ENCODE results near the gene TUBB4B.

The TUBB4B gene

DNA sequence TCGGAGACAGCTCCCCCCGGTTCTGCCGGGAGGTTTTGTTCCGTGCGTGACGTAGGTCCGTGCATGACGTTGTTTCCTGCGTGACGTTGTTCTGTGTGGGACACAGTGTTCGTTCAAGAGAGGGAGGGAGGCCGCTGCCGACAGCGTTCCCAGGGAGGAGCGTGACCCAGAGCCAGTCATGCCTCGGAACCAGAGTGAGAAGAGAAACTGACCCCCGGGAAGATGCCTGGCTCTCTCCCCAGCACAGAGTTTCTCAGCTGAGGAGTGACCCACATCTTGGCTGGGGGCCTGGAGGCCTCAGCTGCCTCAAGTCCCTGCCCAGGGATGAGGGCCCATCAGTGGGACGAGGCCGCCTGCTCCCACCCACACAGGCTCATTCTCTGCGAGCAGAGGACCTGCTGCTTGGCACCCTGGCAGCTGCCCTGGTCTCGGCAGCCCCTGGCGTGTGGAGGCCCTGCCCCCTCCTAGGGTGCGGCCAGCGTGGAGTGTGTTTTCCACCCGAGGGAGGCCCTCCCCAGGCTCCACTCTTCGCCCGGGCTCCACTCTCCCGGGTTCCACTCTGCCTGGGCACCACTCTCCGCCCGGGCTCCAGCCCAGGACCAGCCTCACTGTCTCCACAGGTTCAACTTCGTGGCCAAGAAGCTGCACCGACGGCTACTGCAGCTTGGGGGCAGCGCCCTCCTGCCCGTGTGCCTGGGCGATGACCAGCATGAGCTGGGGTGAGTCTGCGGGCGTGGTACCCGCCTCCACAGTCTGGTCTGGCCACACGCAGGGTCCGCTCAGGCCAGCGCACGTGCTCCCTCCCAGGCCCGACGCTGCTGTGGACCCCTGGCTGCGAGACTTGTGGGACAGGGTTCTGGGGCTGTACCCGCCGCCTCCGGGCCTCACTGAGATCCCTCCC, 27.7 kb upstream of the TUBB4B start:
- FAIRE-seq = no peak

- no peak for FAIRE-seq
Observed at GRCh38 chr9:137214620-137215019, 26.5 kb upstream of the TUBB4B start.

DNA sequence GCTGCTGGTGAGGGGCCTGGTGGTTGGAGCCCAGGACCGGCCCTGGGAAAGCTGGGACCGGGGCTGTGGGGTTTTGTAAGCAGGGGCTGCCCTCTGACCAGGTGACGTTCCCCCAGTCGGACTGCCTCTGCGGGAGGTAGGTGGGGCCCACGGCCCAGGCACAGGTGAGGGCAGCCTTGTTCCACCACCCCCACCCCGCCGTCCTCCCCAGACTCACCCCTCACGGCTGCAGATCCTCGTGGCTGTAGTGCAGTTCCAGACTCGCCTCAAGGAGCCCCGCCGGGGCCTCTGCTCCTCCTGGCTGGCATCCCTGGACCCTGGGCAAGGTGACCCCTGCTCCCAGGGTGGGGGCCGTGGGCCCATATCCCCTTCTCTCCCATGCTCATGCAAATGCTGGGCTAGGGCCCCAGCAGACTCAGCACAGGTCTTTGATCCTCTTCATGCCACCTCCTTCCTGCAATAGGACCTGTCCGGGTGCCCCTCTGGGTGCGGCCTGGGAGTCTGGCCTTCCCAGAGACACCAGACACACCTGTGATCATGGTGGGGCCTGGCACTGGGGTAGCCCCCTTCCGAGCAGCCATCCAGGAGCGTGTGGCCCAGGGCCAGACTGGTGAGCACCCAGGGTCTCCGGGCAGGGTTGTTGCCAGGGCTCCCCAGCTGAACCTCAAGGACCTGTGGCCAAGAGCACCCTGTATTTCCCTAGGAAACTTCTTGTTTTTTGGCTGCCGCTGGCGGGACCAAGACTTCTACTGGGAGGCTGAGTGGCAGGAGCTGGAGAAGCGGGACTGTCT, 25.7 kb upstream of the TUBB4B start:
- FAIRE-seq = no peak

DNA sequence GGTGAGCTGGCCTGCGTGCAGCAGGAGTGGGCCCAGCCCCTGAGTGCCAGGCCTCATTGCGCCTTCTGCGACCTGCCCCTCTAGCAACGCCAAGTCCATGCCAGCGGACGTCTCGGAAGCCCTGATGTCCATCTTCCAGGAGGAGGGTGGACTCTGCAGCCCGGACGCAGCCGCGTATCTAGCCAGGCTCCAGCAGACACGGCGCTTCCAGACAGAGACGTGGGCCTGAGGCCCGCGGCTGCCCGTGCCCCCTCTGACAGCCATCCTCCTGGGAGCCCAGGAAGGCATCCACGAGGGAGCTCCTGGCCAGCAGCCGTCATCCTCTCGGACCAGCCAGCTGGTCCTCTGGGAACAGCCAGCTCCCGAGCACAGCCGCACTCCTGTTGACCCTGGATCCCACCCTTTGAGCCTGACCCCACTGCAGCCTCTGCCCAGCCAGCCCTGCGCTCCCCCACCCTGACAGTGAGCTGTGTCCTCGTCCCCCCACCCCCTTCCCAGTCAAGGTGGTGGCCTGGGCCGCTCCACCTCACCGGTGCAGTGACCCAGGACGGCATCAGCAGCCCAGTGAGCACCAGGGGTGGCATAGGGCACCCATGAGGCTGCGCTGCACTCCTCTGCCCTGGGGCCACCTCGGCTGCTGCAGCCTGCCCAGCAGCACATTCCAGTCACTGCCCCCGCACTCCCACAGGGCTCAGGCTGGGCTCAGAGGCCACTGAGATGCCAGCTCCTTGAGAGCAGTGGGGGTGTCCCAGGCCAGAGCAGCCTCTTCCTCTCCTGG, 24.7 kb upstream of the TUBB4B start:
- FAIRE-seq = no peak

GRCh38 chr9:137217276-137218211, 23.5 kb upstream of the TUBB4B start:
- peak; percentile 87 for FAIRE-seq

DNA sequence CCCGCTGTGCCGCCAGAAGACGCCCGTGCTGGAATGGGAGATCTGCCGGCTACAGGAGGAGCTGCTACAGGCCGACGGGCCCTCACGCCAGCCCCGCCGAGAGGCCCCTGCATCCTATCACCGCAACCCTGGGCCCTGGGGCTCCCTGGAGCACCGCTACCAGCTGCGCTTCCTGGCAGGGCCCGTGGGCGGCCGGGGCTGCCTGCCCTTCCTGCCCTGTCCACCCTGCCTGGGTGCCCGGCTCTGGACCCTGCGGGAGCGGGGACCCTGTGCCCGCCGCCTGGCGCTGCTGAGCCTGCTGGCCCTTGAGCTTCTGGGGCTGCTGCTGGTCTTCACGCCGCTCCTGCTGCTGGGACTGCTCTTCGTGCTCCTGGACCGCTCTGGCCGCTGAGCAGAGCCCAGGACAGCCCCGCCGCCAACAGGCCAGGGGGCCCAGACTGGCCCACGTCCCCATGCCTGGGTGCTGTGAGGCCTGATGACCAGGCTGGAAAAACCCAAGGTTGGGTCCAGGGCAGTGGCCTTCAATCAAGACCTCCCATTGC, 22.8 kb upstream of the TUBB4B start:
- no peak for FAIRE-seq

GRCh38 chr9:137218754-137219271, 22.3 kb upstream of the TUBB4B start:
- no peak for FAIRE-seq

DNA sequence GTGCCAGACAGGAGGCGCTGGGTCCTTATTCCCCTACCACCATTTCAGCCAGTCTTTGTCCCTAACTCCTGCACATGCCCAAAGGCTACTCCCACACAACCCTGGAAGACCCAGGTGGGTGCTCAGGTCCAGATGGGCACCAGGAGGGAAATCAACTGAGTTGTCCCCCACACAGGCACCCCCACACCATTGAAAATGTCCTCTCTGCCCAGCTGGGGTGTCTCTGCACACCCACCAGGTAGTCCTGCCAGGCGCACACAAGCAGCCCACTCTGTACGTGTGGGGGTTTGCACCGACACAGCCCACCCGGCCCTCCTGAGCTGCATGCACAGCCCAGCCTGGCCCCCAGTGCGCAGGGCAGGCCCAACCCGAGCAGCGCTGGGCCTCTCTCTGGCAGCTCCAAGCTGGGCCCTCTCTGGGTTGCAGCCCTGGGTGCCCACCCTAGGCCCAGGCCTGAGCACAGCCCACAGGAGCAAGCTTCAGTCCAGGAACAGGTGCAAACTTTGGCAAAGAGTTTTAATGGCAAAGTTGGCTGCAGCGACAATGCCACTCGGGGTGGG, 21.2 kb upstream of the TUBB4B start:
- FAIRE-seq = no peak

- no peak for FAIRE-seq
Observed at GRCh38 chr9:137220317-137221094, 20.6 kb upstream of the TUBB4B start.

- no peak for FAIRE-seq
Observed at GRCh38 chr9:137221095-137221505, 20.0 kb upstream of the TUBB4B start.

DNA sequence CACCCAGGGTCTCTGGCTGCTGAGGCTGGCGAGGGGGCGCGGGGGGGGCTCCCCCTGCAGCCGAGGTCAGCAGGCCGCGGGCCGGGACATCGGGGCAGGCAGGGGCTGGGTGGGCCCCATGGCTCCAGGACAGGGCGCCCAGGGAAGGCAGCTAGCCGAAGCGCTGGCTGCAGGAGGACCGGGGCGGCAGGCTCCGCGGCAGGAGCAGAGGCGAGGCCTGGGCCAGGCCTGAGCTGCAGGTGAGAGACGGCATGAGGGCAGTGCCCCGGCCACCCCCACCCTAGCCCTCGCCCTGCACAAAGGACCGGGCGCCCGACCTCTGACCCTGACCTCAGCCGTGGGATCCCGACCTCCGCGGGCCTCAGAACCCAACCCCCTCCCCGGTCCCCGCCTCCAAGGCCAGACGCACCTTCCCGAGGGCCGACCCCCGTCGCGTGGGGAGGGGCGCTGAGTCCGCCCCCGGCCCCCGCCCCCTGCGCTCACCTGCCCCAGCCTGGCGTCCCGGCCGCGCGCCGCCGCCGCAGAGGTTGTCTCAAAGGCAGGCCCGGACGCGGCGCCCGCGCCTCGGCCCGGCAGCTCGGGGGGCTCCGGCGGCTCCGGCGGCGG, 19.5 kb upstream of the TUBB4B start:
- no peak for FAIRE-seq

DNA sequence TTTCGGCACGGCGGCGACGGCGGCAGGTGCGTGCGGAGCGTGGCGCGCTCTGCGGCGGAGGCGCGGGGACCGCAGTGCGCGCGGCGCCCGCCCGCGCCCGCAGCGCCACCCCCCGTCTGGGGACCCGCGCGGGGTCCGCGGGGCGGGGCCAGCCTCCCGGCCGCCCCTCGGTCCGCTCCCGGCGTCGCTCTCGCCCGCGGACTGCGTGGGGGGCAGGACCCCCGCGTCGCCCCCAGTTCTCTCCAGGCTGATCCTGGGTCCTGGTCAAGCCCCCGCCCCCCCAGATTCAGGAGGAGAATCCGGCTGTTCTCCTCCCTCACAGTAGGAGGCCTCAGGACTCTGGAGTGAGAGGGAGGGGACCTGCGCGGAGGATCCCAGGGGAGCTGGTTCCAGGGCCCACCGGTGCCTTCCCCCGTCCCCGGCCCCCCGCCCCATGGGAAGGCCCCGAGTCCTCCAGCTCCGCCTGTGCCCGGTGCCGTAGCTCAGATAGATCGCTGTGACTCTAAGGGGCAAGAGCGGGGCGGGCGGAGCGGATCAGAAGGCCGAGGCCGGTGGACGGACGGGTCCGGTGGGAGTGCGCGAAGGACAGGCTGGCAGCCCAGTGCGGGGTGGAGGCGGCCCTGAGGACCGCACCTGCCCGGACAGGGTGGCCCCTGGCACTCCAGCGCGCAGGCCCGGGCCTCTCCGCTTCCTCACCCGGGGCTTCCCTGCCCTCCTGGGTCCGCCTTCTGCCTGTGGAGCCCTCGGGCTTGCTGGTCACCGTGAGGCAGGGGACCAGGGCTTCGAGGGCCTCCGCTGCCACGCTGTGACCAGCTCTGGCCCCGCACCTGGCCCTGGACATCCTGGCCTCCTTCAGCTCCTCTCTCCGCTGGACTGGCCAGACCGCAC, 18.7 kb upstream of the TUBB4B start, which contains the start of gene RNF208:
Gene RNF208, minus strand, starts transcription at position 51 of the 888 bp plus-strand sequence. CDS start 1,028 bp downstream, outside the sequence.
- no peak for FAIRE-seq

DNA sequence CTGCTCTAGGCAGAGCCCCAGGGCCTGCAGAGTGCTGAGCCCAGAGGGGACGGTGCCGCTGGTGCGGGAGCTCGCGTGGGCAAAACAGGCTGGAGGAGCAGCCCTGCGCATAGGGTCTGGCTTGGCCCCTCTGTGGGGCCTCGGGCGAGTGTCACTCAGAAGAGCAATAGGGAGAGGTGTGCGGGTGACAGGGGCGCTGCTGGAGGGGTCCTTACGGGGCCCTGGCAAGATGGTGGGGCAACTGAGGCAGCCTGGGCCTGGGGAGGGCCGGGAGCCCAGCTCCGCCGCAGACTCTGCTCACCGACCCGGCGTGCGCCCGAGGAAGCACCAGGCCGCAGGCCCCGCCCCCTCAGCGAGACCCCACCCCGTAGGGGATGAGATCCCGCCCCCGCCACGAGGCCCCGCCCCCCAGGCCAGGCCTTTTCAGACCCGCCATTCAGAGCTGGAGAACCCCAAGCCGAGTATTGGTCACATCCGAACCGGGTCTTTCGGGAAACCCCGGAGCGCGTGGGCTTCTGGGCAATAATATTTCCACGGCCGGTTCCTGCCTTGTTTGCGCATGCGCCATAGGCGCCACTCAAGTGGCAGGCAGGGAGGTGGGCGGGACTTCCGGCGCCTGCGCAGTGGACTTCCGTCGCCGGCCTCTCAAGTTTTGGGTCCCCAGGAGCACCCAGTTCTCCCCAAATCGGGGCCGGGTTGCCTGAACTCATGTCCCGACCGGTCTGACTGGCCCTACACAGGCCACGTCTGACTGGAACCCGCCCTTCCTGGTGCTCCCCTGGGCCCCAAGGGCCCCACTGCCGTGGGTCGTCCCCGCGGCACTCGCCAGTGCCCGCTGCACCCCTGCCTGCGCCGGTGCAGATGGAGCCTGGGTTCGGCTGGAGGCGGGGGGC, 17.8 kb upstream of the TUBB4B start:
- peak; percentile 97 for FAIRE-seq

- no peak for FAIRE-seq
Observed at GRCh38 chr9:137224830-137225694, 16.0 kb upstream of the TUBB4B start, which contains the start of gene CYSRT1. Gene CYSRT1, plus strand, starts transcription at chr9:137225174. Its CDS starts 448 bp downstream, at chr9:137225622.

DNA sequence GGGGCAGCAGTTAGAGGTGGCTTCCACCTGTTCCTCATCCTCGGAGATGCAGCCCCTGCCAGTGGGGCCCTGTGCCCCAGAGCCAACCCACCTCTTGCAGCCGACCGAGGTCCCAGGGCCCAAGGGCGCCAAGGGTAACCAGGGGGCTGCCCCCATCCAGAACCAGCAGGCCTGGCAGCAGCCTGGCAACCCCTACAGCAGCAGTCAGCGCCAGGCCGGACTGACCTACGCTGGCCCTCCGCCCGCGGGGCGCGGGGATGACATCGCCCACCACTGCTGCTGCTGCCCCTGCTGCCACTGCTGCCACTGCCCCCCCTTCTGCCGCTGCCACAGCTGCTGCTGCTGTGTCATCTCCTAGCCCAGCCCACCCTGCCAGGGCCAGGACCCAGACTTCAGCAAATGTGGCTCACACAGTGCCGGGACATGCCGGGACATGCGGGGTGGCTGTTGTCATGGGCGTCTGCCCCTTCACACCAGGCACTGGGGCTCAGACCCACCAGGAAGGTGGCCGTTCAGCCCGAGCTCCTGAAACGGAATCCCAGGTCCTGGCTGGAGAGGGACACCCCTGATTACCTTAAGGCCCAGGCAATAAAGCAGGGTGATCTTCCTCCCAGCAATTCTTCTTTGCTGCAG, 15.3 kb upstream of the TUBB4B start:
- FAIRE-seq = no peak
